Parathyroid adenoma (tissue), 2 donors: ENCODE measurements around the gene XPO5.
A peak's percentile ranks its signal among the peaks of the same experiment; 100 is the strongest.

Experiments used
- H2AFZ ChIP-seq: fragments of 300-600 bp; sonication (generic); one replicate; pipeline ENCODE4 v1.7.0; 2017; ENCODE audit warnings: antibody characterized with exemption, mild to moderate bottlenecking
- H3K27ac ChIP-seq: fragments of 300-600 bp; sonication (generic); one replicate; pipeline ENCODE4 v1.7.0; 2017
- H3K27me3 ChIP-seq: fragments of 300-600 bp; sonication (generic); one replicate; pipeline ENCODE4 v1.7.0; 2017; ENCODE audit warnings: low read length; ENCODE audit not compliant: control insufficient read depth, insufficient read depth
- H3K36me3 ChIP-seq: fragments of 300-600 bp; sonication (generic); one replicate; pipeline ENCODE4 v1.7.0; 2017; ENCODE audit warnings: low read length; ENCODE audit not compliant: control insufficient read depth, insufficient read depth
- H3K4me1 ChIP-seq: fragments of 300-600 bp; sonication (generic); one replicate; pipeline ENCODE4 v1.7.0; 2017; ENCODE audit warnings: control low read depth
- H3K4me2 ChIP-seq: fragments of 300-600 bp; sonication (generic); one replicate; pipeline ENCODE4 v1.7.0; 2017; ENCODE audit warnings: low read length
- H3K4me3 ChIP-seq: fragments of 300-600 bp; sonication (generic); one replicate; pipeline ENCODE4 v1.7.0; 2017; ENCODE audit warnings: low read depth, low read length
- H3K79me2 ChIP-seq: fragments of 300-600 bp; sonication (generic); one replicate; pipeline ENCODE4 v1.7.0; 2017; ENCODE audit warnings: control low read depth
- H3K9ac ChIP-seq: fragments of 300-600 bp; sonication (generic); one replicate; pipeline ENCODE4 v1.7.0; 2017; ENCODE audit warnings: mild to moderate bottlenecking
- H3K9me3 ChIP-seq: fragments of 300-600 bp; sonication (generic); one replicate; pipeline ENCODE4 v1.7.0; 2017; ENCODE audit warnings: low read length; ENCODE audit not compliant: control insufficient read depth
- TF ChIP-seq, protein P1 (sequence below): fragments of 300-600 bp; sonication (generic); IDR thresholded peaks from one replicate; pipeline ENCODE4 v1.7.0; 2017; ENCODE audit warnings: antibody characterized with exemption, mild to moderate bottlenecking
- donor health status: primary hyperparathyroidism.

XPO5 gene

DNA sequence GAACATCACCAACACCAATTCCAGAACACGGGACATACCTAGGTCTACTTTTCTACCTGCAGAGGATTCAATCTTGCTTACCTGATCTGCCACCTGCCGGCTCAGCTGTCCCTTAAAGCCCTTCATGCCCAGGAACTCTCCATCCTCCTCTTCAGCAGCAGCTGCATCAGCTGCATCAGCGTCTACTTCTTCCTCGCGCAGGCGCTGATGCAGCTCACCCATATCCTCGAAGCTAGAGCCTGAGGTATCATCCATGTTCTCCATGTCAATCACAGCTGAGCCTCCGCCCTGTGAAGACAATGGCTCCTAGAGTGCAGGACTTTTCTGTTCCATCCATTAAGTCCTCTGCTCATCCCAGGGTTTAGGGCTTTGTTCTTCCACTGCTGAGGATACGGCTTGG, 60.0 kb downstream of the XPO5 start:
- H3K36me3 ChIP-seq = no peaks in the 10 kb centered on the region
- peak overlapping the region; percentile 98 for H3K4me2 ChIP-seq
- peak overlapping the region; percentile 99 for H3K4me3 ChIP-seq
- peaks cover 23% of the 10 kb centered on the region for H3K79me2 ChIP-seq
- peaks cover 18% of the 10 kb centered on the region for H3K4me1 ChIP-seq
- no peak overlapping the region for H3K9ac ChIP-seq
- peak overlapping the region; percentile 81 for H3K27ac ChIP-seq
- peak overlapping the region; percentile 70 for H2AFZ ChIP-seq
- H3K27me3 ChIP-seq = no peaks in the 10 kb centered on the region
- TF ChIP-seq, protein P1, sequence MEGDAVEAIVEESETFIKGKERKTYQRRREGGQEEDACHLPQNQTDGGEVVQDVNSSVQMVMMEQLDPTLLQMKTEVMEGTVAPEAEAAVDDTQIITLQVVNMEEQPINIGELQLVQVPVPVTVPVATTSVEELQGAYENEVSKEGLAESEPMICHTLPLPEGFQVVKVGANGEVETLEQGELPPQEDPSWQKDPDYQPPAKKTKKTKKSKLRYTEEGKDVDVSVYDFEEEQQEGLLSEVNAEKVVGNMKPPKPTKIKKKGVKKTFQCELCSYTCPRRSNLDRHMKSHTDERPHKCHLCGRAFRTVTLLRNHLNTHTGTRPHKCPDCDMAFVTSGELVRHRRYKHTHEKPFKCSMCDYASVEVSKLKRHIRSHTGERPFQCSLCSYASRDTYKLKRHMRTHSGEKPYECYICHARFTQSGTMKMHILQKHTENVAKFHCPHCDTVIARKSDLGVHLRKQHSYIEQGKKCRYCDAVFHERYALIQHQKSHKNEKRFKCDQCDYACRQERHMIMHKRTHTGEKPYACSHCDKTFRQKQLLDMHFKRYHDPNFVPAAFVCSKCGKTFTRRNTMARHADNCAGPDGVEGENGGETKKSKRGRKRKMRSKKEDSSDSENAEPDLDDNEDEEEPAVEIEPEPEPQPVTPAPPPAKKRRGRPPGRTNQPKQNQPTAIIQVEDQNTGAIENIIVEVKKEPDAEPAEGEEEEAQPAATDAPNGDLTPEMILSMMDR = no peak
- no peaks in the 10 kb centered on the region for H3K9me3 ChIP-seq

DNA sequence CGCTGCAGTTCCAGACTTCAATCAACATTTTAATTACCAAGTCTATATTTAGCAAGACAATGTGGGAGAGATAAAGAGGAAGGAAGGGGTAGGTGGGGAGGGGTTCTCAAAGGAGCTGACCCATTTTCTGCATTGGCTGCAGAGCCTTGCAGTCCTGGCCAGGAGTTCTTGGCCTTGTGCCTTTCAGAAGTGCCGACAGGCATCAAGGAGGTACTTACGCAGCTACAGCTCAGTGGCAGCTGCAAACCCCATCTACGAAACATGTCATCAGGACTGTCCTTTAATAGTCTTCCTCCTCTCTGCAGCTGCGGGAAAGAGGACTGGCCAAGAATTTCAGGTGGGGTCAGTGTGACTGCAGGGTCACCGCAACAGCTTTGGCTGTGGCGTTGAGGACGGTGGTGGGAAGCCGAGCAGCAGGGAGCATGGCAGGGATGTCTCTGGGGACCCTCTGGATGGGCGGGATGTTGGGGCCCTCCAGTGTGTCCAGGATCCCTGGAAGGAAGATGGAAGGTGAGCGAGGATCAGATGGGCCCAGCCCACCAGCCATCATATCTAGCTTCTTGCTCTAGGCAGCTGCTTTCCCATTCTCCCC, 63.9 kb downstream of the XPO5 start:
- H3K27me3 ChIP-seq = no peaks in the 10 kb centered on the region
- peaks cover 15% of the 10 kb centered on the region for H3K79me2 ChIP-seq
- H2AFZ ChIP-seq = no peak overlapping the region
- TF ChIP-seq, protein P1 = no peak
- H3K4me2 ChIP-seq = no peak overlapping the region
- H3K36me3 ChIP-seq = no peaks in the 10 kb centered on the region
- H3K4me3 ChIP-seq = no peak overlapping the region
- H3K9ac ChIP-seq = no peak overlapping the region
- no peak overlapping the region for H3K27ac ChIP-seq
- no peaks in the 10 kb centered on the region for H3K9me3 ChIP-seq
- H3K4me1 ChIP-seq = peaks cover 15% of the 10 kb centered on the region

DNA sequence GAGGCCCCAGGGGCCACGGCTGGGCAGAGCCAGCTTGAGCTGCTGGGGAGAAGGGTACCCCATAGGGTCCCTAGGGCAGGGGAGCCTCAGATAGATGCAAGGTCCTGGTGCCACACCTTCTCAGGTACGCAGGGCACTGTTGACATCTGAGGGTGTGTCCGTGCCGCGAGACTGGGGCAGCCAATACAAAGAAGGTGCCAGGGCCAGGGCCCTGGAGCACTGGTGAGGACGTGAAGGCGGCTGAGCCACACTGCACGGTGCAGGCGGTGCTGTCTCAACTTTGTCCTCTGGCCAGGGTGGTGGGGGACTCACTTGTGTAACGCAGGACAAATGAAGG, 65.0 kb downstream of the XPO5 start:
- TF ChIP-seq, protein P1 = no peak
- no peaks in the 10 kb centered on the region for H3K27me3 ChIP-seq
- H3K36me3 ChIP-seq = no peaks in the 10 kb centered on the region
- no peaks in the 10 kb centered on the region for H3K9me3 ChIP-seq
- peaks cover 13% of the 10 kb centered on the region for H3K4me1 ChIP-seq
- H3K4me3 ChIP-seq = no peak overlapping the region
- peak overlapping the region; percentile 58 for H3K27ac ChIP-seq
- no peak overlapping the region for H3K9ac ChIP-seq
- H2AFZ ChIP-seq = peak overlapping the region; percentile 88
- H3K79me2 ChIP-seq = peaks cover 8% of the 10 kb centered on the region
- H3K4me2 ChIP-seq = no peak overlapping the region

DNA sequence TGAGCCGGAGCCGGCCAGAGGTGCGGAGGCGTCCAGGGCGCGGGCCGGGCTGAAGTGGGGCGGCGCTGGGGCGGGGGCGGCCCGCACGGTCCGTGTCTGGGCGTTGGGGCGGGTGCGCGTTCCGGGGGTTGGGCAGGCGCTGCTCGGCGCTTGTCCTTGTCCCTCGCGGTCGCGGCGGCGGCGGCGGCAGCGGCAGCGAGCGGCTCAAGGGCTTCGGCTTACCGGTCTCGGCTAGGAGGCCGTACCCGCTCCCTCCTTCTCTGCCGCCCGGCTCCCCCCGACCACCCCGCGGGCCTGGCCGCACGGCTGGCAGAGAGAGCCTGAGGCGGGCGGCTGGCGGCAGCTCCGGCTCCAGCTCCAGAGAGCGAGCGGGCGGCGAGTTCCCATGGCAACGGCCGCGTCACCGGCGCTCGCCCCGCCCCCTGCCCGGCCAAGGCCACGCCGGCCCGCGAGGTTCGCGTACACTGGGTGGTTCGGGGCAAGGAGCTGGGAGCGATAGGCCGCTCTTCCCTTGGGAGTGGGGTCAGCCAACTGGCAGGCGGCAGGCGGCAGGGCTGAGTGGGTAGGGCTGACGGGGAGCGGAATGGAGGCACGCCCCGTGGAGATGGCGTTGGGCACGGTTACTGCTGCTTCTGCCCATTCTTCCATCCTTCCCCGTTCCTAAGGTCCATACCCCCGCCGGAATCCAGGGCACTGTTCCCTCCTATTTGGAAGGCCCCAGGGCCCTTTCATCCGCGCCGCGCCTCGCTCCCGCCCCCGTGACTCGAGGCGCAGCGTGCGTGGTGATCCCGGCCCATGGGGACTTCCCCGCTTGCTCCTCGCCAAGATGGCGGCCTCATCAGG, 65.6 kb downstream of the XPO5 start, which contains the start of gene LRRC73:
TSS of gene LRRC73 (minus strand) at position 363 of the 843 bp plus-strand sequence. CDS start 561 bp downstream, outside the sequence.
- no peak within 1 kb of the TSS for H3K9ac ChIP-seq
- peaks cover 10% of the 10 kb centered on the region for H3K4me1 ChIP-seq
- peak within 1 kb of the TSS; percentile 58 for H3K27ac ChIP-seq
- H3K9me3 ChIP-seq = no peaks in the 10 kb centered on the region
- peak within 1 kb of the TSS; percentile 88 for H2AFZ ChIP-seq
- TF ChIP-seq, protein P1 = no peak
- no peaks in the 10 kb centered on the region for H3K27me3 ChIP-seq
- H3K36me3 ChIP-seq = no peaks in the 10 kb centered on the region
- peaks cover 2% of the 10 kb centered on the region for H3K79me2 ChIP-seq
- peak within 1 kb of the TSS; percentile 65 for H3K4me3 ChIP-seq
- peak within 1 kb of the TSS; percentile 86 for H3K4me2 ChIP-seq
